ENCODE data around the gene ZEB2.

Gene ZEB2

GRCh38 chr2:144390424-144391020 lies 129.4 kb downstream of the ZEB2 start:
- no peak for TF ChIP-seq CTCF (IDR thresholded peaks at IDR 0.05; ENCODE audit: low read depth, low read length)
- DNase-seq (ENCODE audit: extremely low read depth, low read depth): peak; percentile 14

- DNase-seq (ENCODE audit: extremely low read depth, low read depth): no peak
- TF ChIP-seq CTCF (IDR thresholded peaks at IDR 0.05; ENCODE audit: low read depth, low read length): no peak
These were observed 130.0 kb downstream of the ZEB2 start for GRCh38 chr2:144389930-144390311.

GRCh38 chr2:144389151-144389929 lies 130.6 kb downstream of the ZEB2 start:
- TF ChIP-seq CTCF (IDR thresholded peaks at IDR 0.05; ENCODE audit: low read depth, low read length): no peak
- DNase-seq (ENCODE audit: extremely low read depth, low read depth): no peak

GRCh38 chr2:144385381-144385780 lies 134.5 kb downstream of the ZEB2 start:
- TF ChIP-seq CTCF (IDR thresholded peaks at IDR 0.05; ENCODE audit: low read depth, low read length): no peak
- no peak for DNase-seq (ENCODE audit: extremely low read depth, low read depth)

- TF ChIP-seq CTCF (IDR thresholded peaks at IDR 0.05; ENCODE audit: low read depth, low read length): no peak
- DNase-seq (ENCODE audit: extremely low read depth, low read depth): no peak
These were observed 136.3 kb downstream of the ZEB2 start for GRCh38 chr2:144383571-144384100.

- no peak for DNase-seq (ENCODE audit: extremely low read depth, low read depth)
These were observed 137.1 kb downstream of the ZEB2 start for GRCh38 chr2:144382849-144383248.

More at GRCh38 chr2:144382849-144383248, 137.1 kb downstream of the ZEB2 start:
- no peak for TF ChIP-seq CTCF (IDR thresholded peaks at IDR 0.05; ENCODE audit: low read depth, low read length)

All from AG09319 (cell line).